Colonic mucosa (tissue), 4 donors: ENCODE measurements around the gene UPK3A. TPM values are rescaled to one million over a fixed set of nuclear protein-coding genes. Genes with fewer than 3 reads are reported as not detected.

Experiments used
- DNase-seq: peaks from one replicate; pipeline ENCODE4 v3.0.0-alpha.2; 2020
- H3K27ac ChIP-seq: fragments of 200-600 bp; one replicate; pipeline ENCODE4 v1.8.0; 2021
- H3K27me3 ChIP-seq: fragments of 200-600 bp; one replicate; pipeline ENCODE4 v1.8.0; 2021
- H3K36me3 ChIP-seq: fragments of 200-600 bp; one replicate; pipeline ENCODE4 v1.8.0; 2021
- H3K4me1 ChIP-seq: fragments of 200-600 bp; one replicate; pipeline ENCODE4 v1.8.0; 2021; ENCODE audit warnings: mild to moderate bottlenecking
- H3K4me3 ChIP-seq: fragments of 200-600 bp; one replicate; pipeline ENCODE4 v1.8.0; 2021
- H3K9ac ChIP-seq, 2 donors: one replicate each; pipeline ENCODE4 v1.7.0; 2013; ENCODE audit warnings: control low read depth in 2 of 2, low read depth in 2 of 2, low read length in 2 of 2
- H3K9me3 ChIP-seq: fragments of 200-600 bp; one replicate; pipeline ENCODE4 v1.8.0; 2021
- CTCF ChIP-seq: fragments of 200-600 bp; IDR thresholded peaks from one replicate; pipeline ENCODE4 v1.8.0; 2022; ENCODE audit warnings: antibody characterized with exemption, mild to moderate bottlenecking
- intact Hi-C: fragments of 100-400 bp; cut with DNase I; formaldehyde crosslinking; loops from one replicate; pipeline ENCODE4 v1.14.1; 2022
- total RNA-seq, 2 donors: library from RNA; stranded (reverse); fragmentation: NEBNext Ultra II Directional in 1 of 2; extraction: Animal tissue kit (Norgen Biotek cat#: 25700) in 1 of 2; gene quantifications; one replicate each; pipeline ENCODE4 v1.2.1, GENCODE V29; 2021
- donor health status: healthy.
- donor health status: DM: no; HTN: no; CAD: no.
- donor health status: DM: no; HTN: no; CAD: no.

The UPK3A gene
- total RNA-seq, 2 donors from 2014 or later: 0.32 to 3.6 TPM

- no peaks in the 10 kb centered on the region for H3K36me3 ChIP-seq
- no peak overlapping the region for H3K4me3 ChIP-seq
- H3K27ac ChIP-seq: no peak overlapping the region
- H3K9ac ChIP-seq: no peak overlapping the region
- no peaks in the 10 kb centered on the region for H3K4me1 ChIP-seq
- TF ChIP-seq CTCF: no peak
- H3K27me3 ChIP-seq: no peaks in the 10 kb centered on the region
- intact Hi-C loops: no loop called here
- no peaks in the 10 kb centered on the region for H3K9me3 ChIP-seq
- no peak for DNase-seq
Measured at GRCh38 chr22:45331486-45331885, 46.7 kb downstream of the UPK3A start.

- no peak for TF ChIP-seq CTCF
- H3K27me3 ChIP-seq: no peaks in the 10 kb centered on the region
- no peak overlapping the region for H3K27ac ChIP-seq
- H3K9ac ChIP-seq: no peak overlapping the region
- H3K4me3 ChIP-seq: no peak overlapping the region
- no peak for DNase-seq
- no peaks in the 10 kb centered on the region for H3K9me3 ChIP-seq
- H3K4me1 ChIP-seq: no peaks in the 10 kb centered on the region
- H3K36me3 ChIP-seq: no peaks in the 10 kb centered on the region
- intact Hi-C loops: no loop called here
Measured at GRCh38 chr22:45332001-45332400, 47.3 kb downstream of the UPK3A start.

GRCh38 chr22:45334068-45334467, 49.3 kb downstream of the UPK3A start:
- Histone ChIP-seq H3K27me3 (no peaks in the 10 kb centered on the region), H3K9ac (no peak overlapping the region), H3K27ac (no peak overlapping the region), H3K36me3 (no peaks in the 10 kb centered on the region), H3K4me3 (no peak overlapping the region), H3K9me3 (no peaks in the 10 kb centered on the region), H3K4me1 (no peaks in the 10 kb centered on the region)
- intact Hi-C loops: no loop called here
- no peak for DNase-seq
- no peak for TF ChIP-seq CTCF

- no peak for TF ChIP-seq CTCF
- H3K9ac ChIP-seq: no peak overlapping the region
- DNase-seq: no peak
- intact Hi-C loops: no loop called here
- H3K27ac ChIP-seq: no peak overlapping the region
- no peak overlapping the region for H3K4me3 ChIP-seq
- H3K9me3 ChIP-seq: no peaks in the 10 kb centered on the region
- H3K27me3 ChIP-seq: no peaks in the 10 kb centered on the region
- no peaks in the 10 kb centered on the region for H3K36me3 ChIP-seq
- no peaks in the 10 kb centered on the region for H3K4me1 ChIP-seq
Measured at GRCh38 chr22:45334528-45334927, 49.8 kb downstream of the UPK3A start.

- Histone ChIP-seq H3K9me3 (no peaks in the 10 kb centered on the region), H3K4me1 (no peaks in the 10 kb centered on the region), H3K9ac (no peak overlapping the region), H3K36me3 (peaks cover 2% of the 10 kb centered on the region), H3K4me3 (no peak overlapping the region), H3K27ac (no peak overlapping the region), H3K27me3 (no peaks in the 10 kb centered on the region)
- DNase-seq: no peak
- intact Hi-C loops: no loop called here
- no peak for TF ChIP-seq CTCF
Measured at GRCh38 chr22:45335021-45335818, 50.5 kb downstream of the UPK3A start.
